Retinal pigment epithelial cell (primary cell): Measurements from ENCODE around the gene ADAM12.
"Not testable (repeated sequence)": the region's sequence is repeated elsewhere in the genome, so short reads cannot be mapped to it uniquely, and the experiment has no call there.

Experiments
- DNase-seq: peaks from one replicate; pipeline ENCODE4 v3.0.0-alpha.2; 2010; ENCODE audit warnings: low read depth
- H3K4me3 ChIP-seq: 2 replicates; pipeline ENCODE4 v1.5.1; 2011; ENCODE audit warnings: mild to moderate bottlenecking, low read length, control low read depth, moderate library complexity
- CTCF ChIP-seq: conservative IDR thresholded peaks from 2 replicates; pipeline ENCODE4 v1.5.1; 2011; ENCODE audit warnings: low read depth, low read length, control low read depth, inconsistent platforms

Gene ADAM12

DNA sequence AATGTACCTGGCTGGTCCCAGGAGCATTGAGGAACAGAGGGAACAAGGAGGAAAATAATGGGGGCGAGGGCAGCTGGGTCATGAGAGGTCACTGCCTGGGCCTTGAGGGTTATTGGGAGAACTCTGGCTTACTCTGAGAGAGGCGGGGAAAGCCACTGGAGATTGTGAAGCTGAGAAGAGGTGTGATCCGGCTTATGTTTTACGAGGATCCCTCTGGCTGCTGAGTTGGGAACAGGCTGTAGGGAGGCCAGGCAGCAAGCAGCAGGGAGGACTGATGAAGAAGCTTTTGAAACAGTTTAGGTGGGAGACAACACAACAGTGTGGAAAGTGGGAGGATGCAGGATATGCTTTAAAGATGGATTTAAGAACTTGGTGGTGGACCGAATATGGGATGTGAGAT, 404.6 kb downstream of the ADAM12 start:
- H3K4me3 ChIP-seq = no peak overlapping the region
- no peak for TF ChIP-seq CTCF
- DNase-seq = no peak

- no peak for TF ChIP-seq CTCF
- no peak for DNase-seq
- no peak overlapping the region for H3K4me3 ChIP-seq
These were observed 405.1 kb downstream of the ADAM12 start for GRCh38 chr10:125983161-125983560.

DNA sequence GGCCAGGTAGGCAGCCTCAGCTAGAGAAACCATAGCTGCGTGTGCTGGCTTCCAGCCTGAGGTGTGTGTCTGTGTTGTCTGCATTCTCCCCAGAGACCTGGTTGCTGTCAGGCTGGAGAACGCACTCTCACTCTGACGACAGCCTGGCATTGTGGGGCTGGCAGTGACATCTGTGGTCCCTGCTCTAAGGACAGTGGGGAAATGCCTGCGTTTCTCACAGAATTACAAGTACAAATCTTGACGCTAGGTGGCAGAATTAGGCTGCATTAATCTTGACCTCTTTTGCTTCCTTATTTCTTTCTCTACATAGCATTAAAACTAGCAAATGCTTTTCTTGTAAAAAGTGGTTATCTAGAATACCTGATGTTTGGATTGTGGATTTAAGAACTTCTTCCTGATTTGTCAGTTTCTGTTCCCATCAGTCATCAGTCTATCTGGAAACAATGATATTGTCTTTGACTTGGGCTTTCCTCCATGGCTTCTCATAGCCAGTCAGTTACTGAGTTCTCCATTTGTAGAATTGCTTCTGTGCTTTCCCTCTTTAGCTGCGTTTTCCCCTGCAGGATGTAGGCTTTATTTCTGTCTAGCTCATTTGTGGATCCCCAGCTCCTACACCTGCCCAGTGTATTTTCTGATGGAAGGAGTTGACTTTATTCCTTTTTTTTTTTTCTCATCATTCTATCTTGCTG, 405.9 kb downstream of the ADAM12 start:
- TF ChIP-seq CTCF = peak; percentile 52
- DNase-seq = no peak
- no peak overlapping the region for H3K4me3 ChIP-seq

DNA sequence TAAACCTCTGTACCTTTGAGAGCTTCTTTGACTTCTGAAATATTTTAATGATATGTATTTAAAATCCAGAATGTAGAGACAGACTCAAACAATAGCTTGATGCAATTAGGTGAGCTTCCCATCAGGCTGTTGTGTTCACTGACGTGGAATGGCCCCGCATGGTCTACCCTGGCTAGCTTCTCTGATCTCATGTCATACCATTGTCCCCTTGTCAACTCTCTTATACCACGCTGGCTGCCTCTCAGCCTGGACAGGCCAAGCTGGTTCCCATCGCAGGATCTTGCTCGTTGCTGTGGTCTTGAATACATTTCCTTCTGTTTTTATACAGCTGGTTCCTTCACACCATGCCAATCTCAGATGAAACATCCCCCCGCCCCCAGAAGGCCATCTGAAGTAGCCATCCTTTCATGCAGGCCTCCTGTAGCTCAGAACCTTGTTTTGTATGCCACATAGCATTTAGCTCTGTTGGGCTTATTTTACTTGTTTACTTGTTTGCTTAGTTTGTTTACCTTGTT, 407.7 kb downstream of the ADAM12 start:
- DNase-seq = no peak
- TF ChIP-seq CTCF = no peak
- H3K4me3 ChIP-seq = no peak overlapping the region

DNA sequence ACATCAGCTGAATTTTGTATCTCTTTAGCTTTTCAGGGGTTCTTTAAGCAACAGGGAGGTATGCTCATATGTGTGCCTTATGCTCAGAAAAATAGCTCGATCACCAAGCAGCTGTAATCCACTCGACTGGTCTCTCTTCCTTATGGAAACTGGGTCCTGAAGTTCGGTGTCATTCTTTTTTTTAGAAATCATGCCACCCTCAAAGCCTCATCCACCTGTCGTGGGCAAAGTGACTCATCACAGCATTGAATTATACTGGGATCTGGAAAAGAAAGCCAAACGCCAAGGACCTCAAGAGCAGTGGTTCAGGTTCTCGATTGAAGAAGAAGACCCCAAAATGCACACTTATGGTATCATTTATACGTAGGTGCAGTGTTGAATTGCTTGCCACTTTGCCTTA, 408.3 kb downstream of the ADAM12 start:
- DNase-seq = no peak
- H3K4me3 ChIP-seq = no peak overlapping the region
- no peak for TF ChIP-seq CTCF

DNA sequence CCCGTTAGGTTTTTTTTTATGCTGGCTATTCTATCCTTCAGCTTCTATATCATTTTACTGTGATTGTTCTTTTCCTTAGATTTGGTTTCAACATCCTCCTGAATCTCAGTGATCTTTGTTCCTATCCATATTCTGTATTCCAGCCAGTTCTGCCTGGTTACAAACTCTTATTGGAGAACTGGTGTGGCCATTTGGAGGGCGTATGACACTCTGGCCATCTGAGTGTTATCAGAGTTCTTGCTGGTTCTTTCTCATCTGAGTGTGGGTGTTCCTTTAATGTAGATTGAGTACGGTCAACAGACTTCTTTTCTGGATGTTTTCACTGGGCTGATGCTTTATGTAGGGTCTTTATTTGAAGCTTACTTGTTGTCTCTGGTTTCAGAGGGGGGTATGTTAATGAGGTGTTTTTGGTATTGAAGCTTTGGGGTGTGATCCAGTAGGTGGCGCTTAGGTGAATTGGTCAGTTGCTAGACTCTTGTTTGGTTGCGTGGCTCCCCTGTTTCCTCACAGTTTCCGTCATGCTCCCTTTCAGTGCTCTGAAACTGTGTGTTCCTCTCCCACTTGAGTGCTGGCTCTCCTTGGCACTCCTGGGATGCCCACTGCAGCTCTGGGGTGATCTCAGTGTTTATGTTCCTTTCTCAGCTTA, 411.2 kb downstream of the ADAM12 start:
- no peak for DNase-seq
- peak; percentile 4 for TF ChIP-seq CTCF
- no peak overlapping the region for H3K4me3 ChIP-seq

GRCh38 chr10:125970077-125970630, 418.1 kb downstream of the ADAM12 start:
- not testable (repeated sequence) for DNase-seq, H3K4me3 ChIP-seq
